Activated CD8-positive, alpha-beta memory T cell treated with anti-CD3 and anti-CD28 coated beads, Interleukin-2, amount 50 U/mL, for 24 hours (primary cell): Measurements from ENCODE around the gene GSG1L.

Experiments used
- DNase-seq: peaks from one replicate; pipeline ENCODE4 v3.0.0-alpha.2; 2020; ENCODE audit errors: extremely low read depth

GSG1L gene

GRCh38 chr16:27791404-27791719, 272.2 kb downstream of the GSG1L start:
- no peak for DNase-seq

DNA sequence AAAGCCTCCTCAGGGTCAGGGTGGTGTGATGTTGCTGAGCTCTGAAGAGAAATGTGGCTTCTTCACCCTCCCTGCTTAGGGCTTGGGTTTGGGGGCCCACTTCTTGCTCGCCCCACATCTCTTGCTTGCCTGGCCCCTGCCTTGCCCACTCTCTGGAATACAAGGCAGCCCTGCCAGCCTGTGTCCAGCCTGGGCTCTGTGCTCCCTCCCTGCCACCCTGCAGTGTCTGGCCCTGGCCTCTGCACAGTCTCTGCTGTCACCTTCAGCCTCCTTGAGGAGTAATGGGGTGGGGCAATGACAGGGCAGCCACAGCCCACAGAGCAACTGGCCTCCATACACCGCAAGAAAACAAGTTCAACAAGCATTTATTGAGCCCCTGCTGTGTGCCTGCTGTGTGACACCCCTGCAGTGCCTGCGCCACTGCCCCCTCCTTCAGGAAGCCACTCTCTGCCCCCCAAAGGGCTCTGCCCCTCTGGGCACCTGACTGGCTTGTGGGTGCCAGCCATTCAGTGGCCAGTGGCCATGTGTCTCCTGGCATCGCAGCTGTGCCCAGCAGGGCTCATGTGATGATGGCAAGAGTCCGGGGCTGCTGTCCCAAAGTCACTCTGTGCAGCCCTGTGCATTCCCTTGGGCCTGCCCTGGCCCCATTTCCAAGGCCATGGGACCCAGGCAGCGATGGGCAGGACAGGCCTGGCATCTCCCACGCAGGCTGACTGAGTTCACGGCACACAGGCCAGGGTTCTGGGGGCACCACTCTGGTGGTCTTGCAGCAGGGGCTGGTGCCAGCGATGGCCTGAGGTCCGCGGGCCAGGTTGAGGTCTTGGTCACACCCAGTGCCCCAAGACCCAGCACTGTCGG, 272.7 kb downstream of the GSG1L start:
- no peak for DNase-seq

DNA sequence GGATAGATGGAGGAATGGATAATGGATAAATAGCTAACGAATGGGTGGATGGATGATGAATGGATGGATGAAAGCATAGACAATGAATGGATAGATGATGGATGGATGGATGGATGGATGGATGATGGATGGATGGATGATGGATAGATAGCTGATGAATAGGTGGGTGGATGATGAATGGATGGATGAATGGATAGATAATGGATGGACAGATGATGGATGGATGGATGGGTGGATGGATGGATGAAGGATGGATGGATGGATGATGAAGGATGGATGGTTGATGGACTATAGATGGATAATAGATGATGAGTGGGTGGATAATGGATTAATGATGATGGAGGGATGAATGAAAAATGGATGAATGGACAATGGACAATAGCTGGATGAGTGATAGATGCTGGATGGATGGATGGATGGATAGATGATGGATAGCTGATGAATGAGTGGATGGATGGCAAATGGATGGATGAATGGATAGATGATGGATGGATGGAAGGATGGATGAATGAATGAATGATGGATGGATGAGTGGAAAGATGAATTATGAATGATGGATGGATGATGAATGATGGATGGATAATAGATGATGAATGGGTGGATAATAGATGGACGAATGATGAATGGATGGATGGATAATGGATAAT, 273.8 kb downstream of the GSG1L start:
- no peak for DNase-seq

- no peak for DNase-seq
Observed at GRCh38 chr16:27789150-27789549, 274.4 kb downstream of the GSG1L start.

GRCh38 chr16:27787665-27788064, 275.8 kb downstream of the GSG1L start:
- no peak for DNase-seq

- no peak for DNase-seq
Observed at GRCh38 chr16:27786923-27787625, 276.4 kb downstream of the GSG1L start.

DNA sequence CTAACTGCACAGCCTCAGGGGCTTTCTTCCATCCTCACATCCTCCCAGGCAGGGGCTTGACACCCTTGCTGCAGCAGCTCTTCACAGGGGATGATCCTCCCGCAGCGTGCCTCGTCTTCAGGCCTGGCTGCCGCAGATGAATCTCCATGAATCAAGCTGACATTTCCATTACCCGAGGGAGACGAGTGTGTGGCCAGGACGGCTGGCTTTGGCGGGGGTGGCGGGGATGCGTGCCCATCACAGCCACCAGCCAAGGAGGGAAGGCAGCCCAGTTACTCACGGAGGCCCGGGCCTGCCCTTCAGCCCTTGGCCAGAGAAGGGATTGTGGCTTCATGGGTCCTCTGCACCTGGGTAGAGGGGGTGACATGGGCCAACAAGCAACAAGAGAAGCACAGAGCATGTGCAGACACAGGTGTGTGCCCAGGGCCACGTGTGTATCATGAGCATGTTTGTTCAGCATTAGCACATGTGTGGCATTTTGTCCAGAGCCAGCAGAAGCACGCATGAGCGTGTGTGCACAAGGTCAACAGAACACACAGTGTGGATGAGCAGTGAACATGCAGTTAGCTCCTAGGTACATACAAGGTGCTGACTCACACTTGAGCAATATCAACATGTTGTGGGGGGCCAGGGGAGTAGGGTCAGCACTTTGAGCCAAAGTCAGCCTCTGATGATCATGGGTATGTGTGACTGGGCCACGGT, 277.1 kb downstream of the GSG1L start:
- no peak for DNase-seq

DNA sequence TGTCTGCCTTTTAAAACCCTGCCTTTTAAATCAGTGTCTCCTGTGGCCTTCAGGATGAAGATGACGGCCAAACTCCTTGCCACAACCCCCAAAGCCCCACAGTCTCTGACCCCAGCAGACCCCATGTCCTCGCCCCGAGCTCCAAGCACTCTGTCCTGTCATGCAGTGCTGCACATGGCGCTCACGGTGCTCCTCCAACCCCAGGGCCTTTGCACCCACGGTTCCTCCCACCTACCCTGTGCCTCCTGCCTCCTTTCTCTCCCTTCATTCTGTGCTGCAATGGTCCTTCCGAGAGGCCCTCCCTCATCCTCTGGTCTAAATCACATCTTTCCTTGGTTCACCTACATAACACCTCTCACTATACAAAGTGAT, 278.2 kb downstream of the GSG1L start:
- DNase-seq: no peak

GRCh38 chr16:27784351-27785306, 278.9 kb downstream of the GSG1L start:
- no peak for DNase-seq

GRCh38 chr16:27781981-27782880, 281.3 kb downstream of the GSG1L start:
- no peak for DNase-seq

GRCh38 chr16:27781195-27781524, 282.4 kb downstream of the GSG1L start:
- no peak for DNase-seq

DNA sequence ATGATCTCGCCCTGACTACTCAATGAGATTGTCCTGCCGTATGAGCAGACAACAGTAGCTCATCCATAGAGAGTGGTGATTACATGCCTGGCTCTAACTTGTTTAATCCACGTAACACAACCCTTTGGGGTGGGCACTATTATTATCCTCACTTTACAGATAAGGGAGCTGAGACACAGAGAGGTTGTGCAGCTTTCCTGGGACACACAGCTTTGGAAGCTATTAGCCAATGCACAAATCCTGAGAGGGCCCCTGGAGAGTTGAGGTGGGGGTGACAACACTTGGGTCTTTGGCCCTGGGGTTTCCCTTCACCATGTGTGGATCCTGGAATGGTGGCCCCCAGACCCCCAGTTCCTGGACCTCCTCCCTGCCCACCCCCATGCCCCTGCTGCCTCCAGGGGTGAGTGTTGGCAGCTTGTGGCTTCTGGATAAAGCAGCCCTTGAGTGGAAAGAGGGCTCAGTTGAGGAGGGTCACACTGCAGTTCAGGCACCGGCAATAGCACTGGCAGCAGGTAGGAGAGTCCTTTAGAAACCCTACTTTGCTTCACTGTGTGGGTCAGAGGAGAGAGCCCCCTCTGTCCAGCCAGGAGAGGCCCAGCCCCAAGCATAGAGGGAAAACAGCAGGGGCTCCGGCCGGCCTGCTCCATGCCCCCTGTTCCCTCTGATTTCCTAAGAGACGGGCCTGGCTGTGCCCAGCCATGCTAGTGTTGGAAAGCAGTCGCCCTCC, 282.9 kb downstream of the GSG1L start:
- DNase-seq: no peak

- DNase-seq: no peak
Observed at GRCh38 chr16:27779641-27780164, 283.8 kb downstream of the GSG1L start.

- DNase-seq: no peak
Observed at GRCh38 chr16:27778926-27779570, 284.5 kb downstream of the GSG1L start.

GRCh38 chr16:27778171-27778925, 285.2 kb downstream of the GSG1L start:
- DNase-seq: no peak

GRCh38 chr16:27777527-27777926, 286.0 kb downstream of the GSG1L start:
- DNase-seq: no peak

DNA sequence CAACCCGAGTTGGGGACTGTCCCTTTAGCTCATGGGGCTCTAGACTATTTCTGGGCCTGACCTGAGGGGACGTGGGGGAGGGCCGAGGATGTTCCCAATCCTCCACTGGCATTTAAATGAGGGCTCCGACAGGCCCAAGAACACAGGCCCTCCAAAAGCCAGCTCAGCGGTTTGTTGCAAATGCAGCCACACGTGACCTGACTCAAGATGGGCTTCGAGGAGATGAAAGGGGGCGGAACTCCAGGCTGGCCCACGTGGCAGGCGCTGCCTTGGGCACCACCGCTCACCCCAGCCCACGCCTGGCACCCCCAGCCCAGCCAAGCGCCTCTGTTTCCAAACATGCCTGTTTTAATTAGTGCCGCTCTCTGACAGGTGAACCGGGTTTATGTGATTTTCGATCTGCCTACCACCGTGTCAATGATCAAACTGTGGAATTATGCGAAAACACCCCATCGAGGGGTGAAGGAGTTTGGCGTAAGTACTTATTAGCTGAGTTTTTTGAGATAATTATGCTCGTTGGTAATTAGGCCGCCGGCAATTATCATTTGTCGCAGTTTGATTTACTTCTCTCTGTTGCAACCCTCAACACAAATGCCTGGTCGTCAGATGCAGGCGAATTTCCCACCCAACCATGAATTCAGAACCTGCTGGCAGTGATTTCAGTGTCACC, 286.8 kb downstream of the GSG1L start:
- DNase-seq: no peak
